ENCODE measurements around the gene COPS3. TPM values are rescaled to one million over a fixed set of nuclear protein-coding genes. Genes with fewer than 3 reads are reported as not detected.

Gene COPS3
- total RNA-seq, 4 donors from 2014 or later: 28.9 to 78.2 (median 60.0) TPM

- DNase-seq: no peak
- H3K36me3 ChIP-seq: peaks cover 0 to 18% (median 7%) of the 10 kb centered on the region in 4 donors
- WGBS, 2 donors (ENCODE audit: low coverage in 1 of 2): 94% methylated on average over 7 of the region's 7 CpGs; no CpG with 5 or more reads in 1 of the 2 donors
- in situ Hi-C loops (cut with MboI; ENCODE audit: low pct_ligation_motif_present in 1 of 4, low pct_unique_long_range_greater_than_20kb in 1 of 4, low sequenced_read_pairs in 3 of 4): no loop called here
- no peak overlapping the region for H3K27ac ChIP-seq
- H3K27me3 ChIP-seq: no peaks in the 10 kb centered on the region
- H3K9me3 ChIP-seq: no peaks in the 10 kb centered on the region
- peaks cover 0 to 10% (median 6%) of the 10 kb centered on the region in 4 donors for H3K4me1 ChIP-seq
- no peak for TF ChIP-seq POLR2A (IDR thresholded peaks at IDR 0.05)
- TF ChIP-seq EP300 (IDR thresholded peaks at IDR 0.05; ENCODE audit: low read depth): no peak
- TF ChIP-seq CTCF (IDR thresholded peaks at IDR 0.05): no peak
- TF ChIP-seq POLR2AphosphoS5 (IDR thresholded peaks at IDR 0.05): no peak
- no peak overlapping the region for H3K4me3 ChIP-seq
- intact Hi-C loops (cut with DNase I; ENCODE audit: low total_unique reads): no loop called here
These were observed 38.8 kb downstream of the COPS3 start for GRCh38 chr17:17242246-17242645.

GRCh38 chr17:17241656-17242055, 39.4 kb downstream of the COPS3 start:
- no peaks in the 10 kb centered on the region for H3K9me3 ChIP-seq
- 81 to 83% methylated on average over 8 to 10 of the region's 10 CpGs for WGBS, 2 donors (ENCODE audit: low coverage in 1 of 2)
- peaks cover 0 to 13% (median 6%) of the 10 kb centered on the region in 4 donors for H3K36me3 ChIP-seq
- in situ Hi-C loops (cut with MboI; ENCODE audit: low pct_ligation_motif_present in 1 of 4, low pct_unique_long_range_greater_than_20kb in 1 of 4, low sequenced_read_pairs in 3 of 4) (no loop called here), intact Hi-C loops (cut with DNase I; ENCODE audit: low total_unique reads) (no loop called here)
- TF ChIP-seq CTCF (IDR thresholded peaks at IDR 0.05): no peak
- no peak for TF ChIP-seq EP300 (IDR thresholded peaks at IDR 0.05; ENCODE audit: low read depth)
- TF ChIP-seq POLR2A (IDR thresholded peaks at IDR 0.05): no peak
- no peak for TF ChIP-seq POLR2AphosphoS5 (IDR thresholded peaks at IDR 0.05)
- H3K27ac ChIP-seq: no peak overlapping the region
- no peak for DNase-seq
- no peaks in the 10 kb centered on the region for H3K27me3 ChIP-seq
- H3K4me1 ChIP-seq: peaks cover 0 to 10% (median 6%) of the 10 kb centered on the region in 4 donors
- H3K4me3 ChIP-seq: no peak overlapping the region

GRCh38 chr17:17239832-17240231, 41.2 kb downstream of the COPS3 start:
- no peaks in the 10 kb centered on the region for H3K36me3 ChIP-seq
- WGBS, 2 donors (ENCODE audit: low coverage in 1 of 2): 63 to 87% methylated on average over 1 of the region's 1 CpG
- H3K27me3 ChIP-seq: no peaks in the 10 kb centered on the region
- peaks cover 10 to 23% (median 16%) of the 10 kb centered on the region in 4 donors for H3K4me1 ChIP-seq
- no peak overlapping the region for H3K4me3 ChIP-seq
- H3K9me3 ChIP-seq: no peaks in the 10 kb centered on the region
- intact Hi-C loops (cut with DNase I; ENCODE audit: low total_unique reads): loop anchor here (10.0 kb wide), 1 partner anchor 95 kb away; no protein-coding TSS in a partner anchor
- no peak for TF ChIP-seq CTCF (IDR thresholded peaks at IDR 0.05)
- no peak for TF ChIP-seq POLR2A (IDR thresholded peaks at IDR 0.05)
- no peak for TF ChIP-seq EP300 (IDR thresholded peaks at IDR 0.05; ENCODE audit: low read depth)
- TF ChIP-seq POLR2AphosphoS5 (IDR thresholded peaks at IDR 0.05): no peak
- H3K27ac ChIP-seq: no peak overlapping the region
- in situ Hi-C loops (cut with MboI; ENCODE audit: low pct_ligation_motif_present in 1 of 4, low pct_unique_long_range_greater_than_20kb in 1 of 4, low sequenced_read_pairs in 3 of 4): no loop called here
- no peak for DNase-seq

GRCh38 chr17:17237026-17237799, 43.8 kb downstream of the COPS3 start, which contains the start of gene FLCN:
Gene FLCN, minus strand, starts transcription at chr17:17237168. Its CDS starts 9,031 bp downstream, at chr17:17228137.
- in situ Hi-C loops (cut with MboI; ENCODE audit: low pct_ligation_motif_present in 1 of 4, low pct_unique_long_range_greater_than_20kb in 1 of 4, low sequenced_read_pairs in 3 of 4) (no loop called here), intact Hi-C loops (cut with DNase I; ENCODE audit: low total_unique reads) (loop anchor here (10.0 kb wide), 1 partner anchor 92 kb away; no protein-coding TSS in a partner anchor)
- H3K4me3 ChIP-seq: peak within 1 kb of the TSS; percentile 76 to 97 (median 89)
- H3K27ac ChIP-seq: peak within 1 kb of the TSS; percentile 88 to 96 (median 90)
- peak; percentile 92 for DNase-seq
- TF ChIP-seq POLR2AphosphoS5 (IDR thresholded peaks at IDR 0.05) (peak; percentile 86 to 92 (median 90)), POLR2A (IDR thresholded peaks at IDR 0.05) (peak; percentile 76), EP300 (IDR thresholded peaks at IDR 0.05; ENCODE audit: low read depth) (no peak), CTCF (IDR thresholded peaks at IDR 0.05) (peak in 1 of 5 experiments; percentile 35)
- H3K4me1 ChIP-seq: peaks cover 10 to 41% (median 16%) of the 10 kb centered on the region in 4 donors
- no peaks in the 10 kb centered on the region for H3K9me3 ChIP-seq
- H3K36me3 ChIP-seq: peaks cover 0 to 7% (median 0%) of the 10 kb centered on the region in 4 donors
- no peaks in the 10 kb centered on the region for H3K27me3 ChIP-seq
- WGBS, 2 donors (ENCODE audit: low coverage in 1 of 2): 0 to 1% methylated on average over 23 to 47 of the region's 53 CpGs
